Right kidney (tissue), 1 donor: ENCODE data around the gene BEND3.
"Not testable (repeated sequence)": the region's sequence is repeated elsewhere in the genome, so short reads cannot be mapped to it uniquely, and the experiment has no call there.

Experiments used
- DNase-seq: peaks from one replicate; pipeline ENCODE4 v3.0.0-alpha.2; 2016

BEND3 gene

DNA sequence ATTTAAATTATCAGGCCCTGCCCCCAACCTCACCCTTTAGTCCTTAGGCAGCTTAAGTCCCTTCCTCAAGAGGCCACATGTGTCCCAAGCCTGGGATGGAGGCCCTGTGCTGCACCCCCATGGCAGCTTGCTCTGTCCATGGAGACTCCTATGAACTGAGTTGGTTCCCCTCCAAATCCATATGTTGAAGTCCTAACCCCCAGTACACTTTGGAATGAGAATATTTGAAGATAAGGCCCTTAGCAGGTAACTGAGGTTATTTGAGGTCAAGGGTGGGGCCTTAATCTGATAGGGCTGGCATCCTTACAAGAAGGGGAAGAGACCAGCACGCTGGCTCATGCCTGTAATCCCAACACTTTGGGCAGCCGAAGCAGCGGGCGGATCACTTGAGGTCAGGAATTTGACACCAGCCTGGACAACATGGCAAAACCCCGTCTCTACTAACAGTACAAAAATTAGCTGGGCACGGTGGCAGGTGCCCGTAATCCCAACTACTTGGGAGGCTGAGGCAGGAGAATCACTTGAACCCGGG, 6.7 kb upstream of the BEND3 start:
- no peak for DNase-seq

DNA sequence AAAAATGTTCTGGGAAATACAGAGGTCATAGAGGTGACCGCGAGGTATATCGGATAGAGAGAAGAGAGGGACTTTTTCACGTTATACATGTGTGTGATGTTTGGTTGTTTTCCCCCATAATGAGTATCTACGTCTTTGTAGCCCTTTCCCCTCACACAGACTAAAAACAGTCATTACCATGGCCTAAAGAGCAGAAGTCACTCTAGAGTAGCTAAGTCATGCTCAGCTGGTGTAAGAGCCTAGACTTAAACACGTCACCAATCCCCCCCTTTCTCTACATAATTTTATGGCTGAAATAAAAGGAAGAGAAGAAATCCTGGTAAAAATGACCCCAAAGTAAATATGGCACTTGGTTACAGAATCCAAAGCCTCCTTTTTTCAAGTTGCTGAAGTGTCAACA, 6.0 kb upstream of the BEND3 start:
- no peak for DNase-seq

DNA sequence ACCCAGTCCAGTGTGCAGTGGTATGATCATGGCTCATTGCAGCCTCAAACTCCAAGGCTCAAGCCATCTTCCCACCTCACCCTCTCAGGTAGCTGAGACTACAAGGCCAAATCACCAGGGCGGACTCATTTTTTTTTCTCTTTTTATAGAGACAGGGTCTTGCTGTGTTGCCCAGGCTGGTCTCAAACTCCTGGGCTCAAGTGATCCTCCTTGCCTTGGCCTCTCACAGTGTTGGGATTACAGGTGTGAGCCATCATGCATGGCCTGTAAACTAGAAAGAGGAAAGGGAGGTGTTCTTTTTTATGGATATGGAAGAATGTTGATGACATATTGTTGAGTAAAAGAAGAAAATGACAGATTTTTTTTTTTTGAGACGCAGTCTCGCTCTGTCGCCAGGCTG, 5.1 kb upstream of the BEND3 start:
- no peak for DNase-seq

DNA sequence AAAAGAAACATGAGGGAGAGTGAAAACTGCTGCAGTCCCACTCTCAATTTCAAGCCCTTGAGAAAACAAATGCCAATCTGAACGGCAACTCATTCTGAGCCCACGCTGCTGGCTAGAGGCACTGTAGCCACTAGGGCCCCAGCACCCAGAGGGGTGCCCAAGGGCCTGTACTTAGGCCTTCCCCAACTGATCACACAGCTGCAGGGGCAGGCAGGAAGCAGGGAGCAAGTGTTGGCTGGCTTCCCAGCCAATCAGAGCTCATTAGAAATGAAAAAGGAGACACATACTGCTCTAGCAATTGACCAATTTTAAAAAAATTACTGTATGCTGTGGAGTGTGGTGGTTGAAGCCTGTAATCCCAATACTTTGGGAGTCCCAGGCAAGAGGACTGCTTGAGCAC, 3.7 kb upstream of the BEND3 start:
- no peak for DNase-seq

DNA sequence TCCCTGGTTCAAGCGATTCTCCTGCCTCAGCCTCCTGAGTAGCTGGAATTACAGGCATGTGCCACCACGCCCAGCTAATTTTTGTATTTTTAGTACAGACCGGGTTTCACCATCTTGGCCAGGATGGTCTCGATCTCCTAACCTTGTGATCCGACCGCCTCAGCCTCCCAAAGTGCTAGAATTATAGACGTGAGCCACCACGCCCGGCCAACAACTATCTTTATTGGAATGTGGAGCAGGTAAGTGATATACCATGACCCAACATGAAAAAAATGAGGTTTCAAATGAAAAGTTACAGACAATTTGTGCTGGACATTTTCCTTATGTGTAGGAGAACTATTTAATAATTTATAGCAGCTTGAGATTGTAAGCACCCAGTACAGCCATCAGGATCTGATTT, 3.2 kb upstream of the BEND3 start:
- not testable (repeated sequence) for DNase-seq

DNA sequence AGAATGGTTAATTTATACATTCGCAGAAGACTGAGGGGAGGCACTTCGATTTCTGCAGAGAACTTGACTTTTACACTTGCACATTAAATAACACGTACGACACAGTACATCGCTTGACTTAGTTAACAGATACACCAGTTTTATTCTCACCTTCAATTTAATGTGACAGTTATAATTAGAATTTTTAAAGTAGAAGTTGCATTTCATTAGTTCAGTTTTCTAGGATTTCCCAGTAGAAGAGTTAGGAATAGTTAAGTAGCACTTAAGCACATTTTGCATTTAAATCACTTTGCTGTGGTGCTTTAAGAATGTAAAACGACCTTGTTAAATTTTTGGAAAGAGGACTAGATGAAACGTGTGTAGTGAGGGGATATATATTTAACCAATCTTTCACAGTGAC, 1.6 kb upstream of the BEND3 start:
- DNase-seq: no peak

DNA sequence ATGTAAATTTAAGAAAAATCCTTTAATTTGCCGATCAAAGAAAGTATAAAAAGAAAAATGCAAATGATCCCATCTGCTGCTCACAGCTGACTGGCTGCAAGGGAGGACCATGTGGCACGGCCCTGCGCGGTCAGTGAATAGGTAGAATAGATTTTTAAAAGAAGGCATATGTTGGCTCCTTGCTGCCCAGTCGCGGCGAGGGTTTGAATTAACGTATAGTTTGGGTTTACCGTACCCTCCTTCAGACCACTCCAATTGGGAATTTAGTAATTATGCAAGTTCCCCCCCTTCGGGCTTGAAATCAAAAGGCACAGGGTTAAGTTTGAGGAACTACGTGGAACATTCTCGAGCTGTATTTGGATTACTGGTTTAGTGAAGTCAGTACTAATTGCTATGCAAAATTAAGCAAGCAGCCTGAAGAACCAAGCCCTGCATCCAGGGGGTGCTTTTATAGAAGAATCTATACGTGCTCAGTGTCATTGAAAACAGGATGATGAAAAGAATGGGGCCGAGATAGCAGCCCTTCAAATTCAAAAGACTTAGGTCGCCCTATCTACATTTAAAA, 1.1 kb upstream of the BEND3 start:
- DNase-seq: no peak

DNA sequence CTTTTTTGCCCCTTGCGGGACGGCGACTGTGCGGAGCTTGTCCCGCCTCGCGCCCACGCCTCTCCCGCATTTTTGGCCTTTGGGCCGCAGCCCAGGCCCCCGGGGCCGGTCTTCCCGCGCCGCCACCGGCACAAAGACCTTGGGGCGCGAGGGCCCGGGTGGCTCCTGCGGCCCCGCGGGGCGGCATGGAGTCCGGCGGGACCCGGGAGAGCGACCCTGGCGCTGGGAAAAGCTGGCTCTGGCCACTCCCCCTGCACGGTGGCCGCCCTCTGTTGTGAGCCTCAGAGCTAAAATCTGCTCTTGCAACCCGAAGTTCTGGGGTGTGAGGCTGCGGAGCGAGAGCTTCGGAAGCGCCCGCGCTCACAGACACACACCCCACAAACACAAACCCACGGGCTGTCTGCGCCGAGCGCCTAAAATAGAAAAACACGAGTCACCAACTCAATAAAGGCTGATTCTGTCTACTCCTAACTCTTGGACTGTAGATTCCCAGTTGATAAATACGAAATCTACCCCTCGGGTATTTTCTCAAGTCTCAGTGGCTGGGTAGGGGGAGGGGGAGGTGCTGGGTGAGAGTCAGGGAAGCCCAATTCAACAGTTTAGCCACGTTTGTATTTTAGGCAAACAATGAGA, 496 bp upstream of the BEND3 start:
- DNase-seq: peak; percentile 90

DNA sequence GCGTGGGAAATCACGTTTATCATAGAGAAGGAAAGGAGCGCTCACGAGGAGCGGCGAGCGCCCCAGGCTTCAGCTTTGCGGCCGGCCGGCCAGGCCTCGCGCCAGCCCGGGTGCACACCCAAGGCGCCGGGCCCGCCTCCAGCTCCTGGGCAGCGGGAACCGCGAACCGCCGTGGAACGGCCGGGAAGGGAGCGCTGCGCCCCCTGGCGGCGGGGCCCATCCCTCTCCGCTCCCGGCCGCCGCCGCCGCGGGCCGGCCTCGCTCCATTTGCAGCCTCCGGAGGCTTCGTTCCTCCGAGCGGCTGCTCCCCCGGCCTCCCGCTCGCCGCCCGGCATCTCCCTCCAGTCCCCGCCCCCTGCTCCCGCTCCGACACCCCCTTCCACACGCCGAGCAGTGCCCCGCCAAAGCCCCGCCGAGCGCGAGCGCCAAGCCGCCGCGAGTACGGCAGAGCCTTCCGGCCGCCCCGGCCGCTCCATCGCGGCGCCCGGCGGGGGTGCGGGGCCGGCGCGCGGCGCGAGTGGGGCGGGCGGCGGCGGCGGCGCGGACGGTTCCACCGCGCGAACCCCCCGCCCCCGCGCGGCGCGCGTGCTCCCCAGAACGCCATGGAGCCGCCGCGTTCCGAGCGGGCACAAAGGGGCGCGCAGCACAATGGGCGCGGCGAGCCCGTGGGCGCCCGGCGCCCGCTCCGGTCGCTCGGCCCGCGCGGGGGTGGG, 946 bp downstream of the BEND3 start:
- DNase-seq: peak; percentile 89

DNA sequence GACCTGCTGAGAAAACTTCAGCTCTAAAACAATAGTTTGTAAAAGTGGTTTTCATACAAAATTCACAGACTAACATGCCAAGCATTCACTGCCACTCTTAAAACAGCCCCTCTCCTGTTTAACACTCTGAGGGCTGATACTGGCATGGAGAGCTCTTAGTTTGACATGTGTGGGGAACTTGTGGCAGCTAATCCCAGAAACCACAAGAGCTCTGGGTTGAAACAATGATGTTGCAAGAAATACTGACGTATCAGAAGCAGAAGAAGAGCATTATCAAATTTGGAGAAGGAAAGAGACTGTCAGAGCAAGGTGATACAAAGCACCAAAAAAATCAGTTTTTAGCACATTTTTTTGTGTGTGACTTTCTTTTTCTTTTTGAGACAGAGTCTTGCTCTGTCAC, 5.1 kb downstream of the BEND3 start:
- no peak for DNase-seq

DNA sequence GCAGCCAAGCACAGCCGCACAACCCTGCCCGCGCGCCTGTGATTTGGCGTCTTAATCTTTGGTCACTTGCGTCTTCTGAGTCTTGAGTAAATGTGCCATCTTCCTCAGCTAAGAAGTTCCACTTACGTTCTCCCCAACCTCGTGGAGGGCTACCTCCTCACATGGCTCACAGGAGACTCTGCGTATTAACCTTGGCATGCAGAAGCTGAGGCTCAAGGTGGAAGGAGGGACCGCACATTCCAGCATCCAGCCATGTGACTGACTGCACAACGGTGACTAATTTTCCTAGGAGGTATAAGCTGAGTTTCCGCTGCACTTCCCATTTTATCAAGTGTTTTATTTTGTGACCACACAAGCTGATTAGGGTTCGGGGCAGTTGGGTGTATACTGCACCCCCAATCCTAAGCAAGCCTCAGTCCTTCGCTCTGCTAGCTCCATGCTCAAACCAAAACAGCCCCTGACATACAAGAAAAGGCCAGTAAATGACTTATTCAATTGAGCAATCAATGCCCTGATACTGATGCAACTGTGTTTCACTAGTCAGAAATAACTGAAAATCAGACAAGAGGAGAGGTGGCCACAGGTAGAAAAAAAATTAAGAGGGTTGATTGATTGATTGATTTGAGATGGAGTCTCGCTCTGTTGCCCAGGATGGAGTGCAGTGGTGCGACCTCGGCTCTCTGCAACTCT, 7.0 kb downstream of the BEND3 start:
- DNase-seq: no peak

DNA sequence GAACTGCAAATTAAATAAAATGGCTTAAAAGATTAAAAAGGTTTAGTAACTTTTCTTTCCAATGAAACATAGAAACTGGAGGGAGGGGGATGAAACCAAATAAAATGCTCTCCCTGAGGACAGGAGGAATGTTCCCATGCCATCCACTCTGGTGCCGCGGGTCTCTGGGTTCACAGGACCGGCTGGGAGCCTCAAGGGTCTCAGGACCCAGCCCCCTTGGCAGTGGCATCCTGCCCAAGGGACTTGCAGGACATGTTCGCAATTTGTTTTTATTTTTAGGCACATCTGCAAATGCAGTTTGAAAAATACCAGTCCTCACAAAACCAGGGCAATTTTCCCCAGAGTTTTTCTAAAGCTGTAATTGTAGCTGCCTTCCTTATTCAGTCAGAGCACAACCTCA, 7.5 kb downstream of the BEND3 start:
- DNase-seq: no peak

DNA sequence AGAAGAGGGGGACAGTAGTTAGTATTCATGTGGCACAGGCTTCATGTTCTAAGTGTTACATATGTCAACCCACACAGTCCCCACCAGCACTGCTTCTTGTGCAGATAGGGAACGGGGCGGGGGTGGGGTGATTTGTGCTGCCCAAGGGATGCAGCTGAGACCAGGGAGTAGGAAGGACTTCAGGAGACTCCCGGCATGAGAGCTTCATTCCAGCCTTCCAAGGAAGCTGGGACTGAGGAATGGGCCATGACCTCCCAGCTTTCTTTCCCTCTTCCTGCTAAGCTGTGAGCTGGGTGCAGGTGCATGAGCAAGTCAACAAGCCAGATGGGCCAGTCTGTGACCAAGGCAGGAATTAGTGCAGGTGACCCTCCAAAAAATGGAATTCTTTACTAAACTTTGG, 9.2 kb downstream of the BEND3 start:
- DNase-seq: no peak

DNA sequence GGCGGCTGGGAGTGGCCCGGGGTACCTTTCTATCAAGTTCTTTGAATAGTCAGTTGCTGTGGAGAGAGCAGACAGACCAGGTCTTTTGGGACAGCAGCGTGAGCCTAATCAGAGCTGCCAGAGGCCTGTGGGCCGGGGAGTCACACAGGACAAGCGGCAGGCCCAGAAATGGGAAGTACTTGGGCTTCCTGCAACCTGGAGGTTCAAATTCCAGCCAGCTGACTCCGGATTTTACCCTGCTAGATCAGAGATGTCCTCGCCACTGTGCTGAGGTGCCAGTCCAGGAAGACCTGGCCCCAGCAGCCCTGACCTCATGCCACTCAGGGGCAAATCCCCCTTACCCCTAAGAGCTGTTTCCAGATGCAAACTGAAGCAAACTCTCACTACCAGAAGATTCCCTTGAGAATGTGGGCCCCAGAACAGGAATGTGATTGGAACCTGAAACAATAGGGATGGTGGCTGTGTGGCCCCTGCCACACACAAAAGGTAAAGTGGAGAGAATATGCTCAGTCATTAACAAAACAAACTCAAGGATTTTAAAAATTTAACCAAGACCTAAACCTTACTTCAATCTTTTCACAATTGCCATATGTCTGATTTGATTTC, 9.7 kb downstream of the BEND3 start:
- DNase-seq: no peak

DNA sequence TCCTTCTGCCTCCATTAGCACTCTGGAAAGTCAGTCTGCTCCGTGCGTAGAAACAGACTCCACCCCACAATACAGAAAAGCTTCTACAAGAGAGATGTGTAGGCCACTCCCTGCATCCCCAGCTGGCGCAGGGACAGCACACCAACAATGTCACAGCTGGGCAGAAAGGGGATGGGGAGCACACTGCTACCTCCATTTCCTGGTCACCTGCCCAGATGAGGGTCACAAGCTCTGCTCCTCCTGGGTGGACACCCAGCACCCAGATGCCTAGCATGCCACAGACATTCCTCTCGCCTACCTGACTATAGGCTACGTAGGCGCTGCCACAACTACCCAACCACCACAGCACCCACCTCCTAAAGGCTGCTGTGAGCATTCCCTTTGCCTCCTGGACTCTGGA, 12.2 kb downstream of the BEND3 start:
- no peak for DNase-seq

DNA sequence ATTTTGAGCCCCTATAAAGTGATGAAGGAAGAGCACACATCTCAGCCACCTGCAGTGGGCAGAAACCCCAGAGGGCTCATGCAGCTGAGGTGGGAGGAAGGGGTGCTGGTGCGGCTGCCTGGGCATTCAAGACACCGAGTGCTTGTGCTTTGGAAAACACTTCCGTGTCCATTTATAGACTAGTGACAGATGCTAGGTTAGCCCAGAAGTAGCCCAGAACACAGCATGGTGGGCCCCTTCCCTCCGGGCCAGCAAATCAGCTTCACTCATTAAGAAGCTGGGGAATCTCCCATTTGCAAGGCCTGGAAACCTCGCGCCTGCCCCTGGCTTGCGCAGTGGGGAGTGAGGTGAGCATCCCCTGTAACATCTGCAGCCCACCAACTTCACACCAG, 12.9 kb downstream of the BEND3 start:
- no peak for DNase-seq

DNA sequence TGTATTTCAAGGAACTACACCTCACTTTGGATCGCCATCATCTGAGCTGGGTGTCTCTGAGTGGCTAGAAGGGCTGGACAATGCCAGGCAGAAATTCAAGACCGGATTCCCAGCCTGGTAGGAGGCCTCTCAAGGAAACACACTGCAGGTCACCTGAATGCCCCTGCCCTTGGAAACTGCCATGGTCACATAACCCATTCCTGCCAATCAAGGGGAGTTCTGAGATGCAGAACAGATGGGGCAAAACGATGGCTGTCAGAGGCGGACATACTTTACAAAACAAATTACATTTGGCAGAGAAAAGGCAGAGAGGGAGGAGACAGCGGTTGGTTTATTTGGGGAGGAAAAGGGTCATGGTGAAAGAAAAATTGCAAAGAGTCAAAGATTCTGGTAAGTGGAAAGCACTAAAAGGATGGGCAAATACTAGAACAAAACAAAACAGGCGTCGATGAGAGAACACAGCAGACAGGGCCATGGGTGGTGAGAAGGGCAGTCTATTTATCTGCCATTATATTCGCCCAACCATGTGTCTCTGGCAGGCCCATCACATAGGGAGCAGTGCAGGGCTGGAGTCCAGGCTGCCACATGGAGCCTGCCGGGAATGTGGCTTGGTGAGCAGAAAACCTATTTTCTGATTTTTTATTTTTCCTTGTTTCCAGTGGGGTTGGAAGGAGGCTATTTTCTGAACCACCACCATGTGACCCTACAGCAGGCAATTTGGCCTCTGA, 13.5 kb downstream of the BEND3 start:
- no peak for DNase-seq

DNA sequence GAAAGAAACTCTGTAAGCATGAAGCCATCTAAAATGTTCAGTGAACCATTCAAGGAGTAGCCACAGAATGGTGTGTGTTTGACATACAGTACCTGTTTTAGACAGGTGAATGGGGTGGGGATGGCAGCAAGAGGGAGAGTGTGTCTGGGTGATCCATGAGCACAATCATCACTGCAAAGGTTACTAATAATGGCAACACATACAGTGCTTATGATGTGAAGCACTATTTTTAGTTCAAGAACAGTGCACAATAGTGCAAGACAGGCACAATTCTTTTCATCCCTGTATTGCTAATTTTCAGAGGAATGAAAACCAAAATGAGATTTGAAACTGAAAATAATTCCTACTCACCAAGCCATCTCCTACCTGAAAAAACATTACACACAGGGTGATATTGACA, 14.1 kb downstream of the BEND3 start:
- no peak for DNase-seq

DNA sequence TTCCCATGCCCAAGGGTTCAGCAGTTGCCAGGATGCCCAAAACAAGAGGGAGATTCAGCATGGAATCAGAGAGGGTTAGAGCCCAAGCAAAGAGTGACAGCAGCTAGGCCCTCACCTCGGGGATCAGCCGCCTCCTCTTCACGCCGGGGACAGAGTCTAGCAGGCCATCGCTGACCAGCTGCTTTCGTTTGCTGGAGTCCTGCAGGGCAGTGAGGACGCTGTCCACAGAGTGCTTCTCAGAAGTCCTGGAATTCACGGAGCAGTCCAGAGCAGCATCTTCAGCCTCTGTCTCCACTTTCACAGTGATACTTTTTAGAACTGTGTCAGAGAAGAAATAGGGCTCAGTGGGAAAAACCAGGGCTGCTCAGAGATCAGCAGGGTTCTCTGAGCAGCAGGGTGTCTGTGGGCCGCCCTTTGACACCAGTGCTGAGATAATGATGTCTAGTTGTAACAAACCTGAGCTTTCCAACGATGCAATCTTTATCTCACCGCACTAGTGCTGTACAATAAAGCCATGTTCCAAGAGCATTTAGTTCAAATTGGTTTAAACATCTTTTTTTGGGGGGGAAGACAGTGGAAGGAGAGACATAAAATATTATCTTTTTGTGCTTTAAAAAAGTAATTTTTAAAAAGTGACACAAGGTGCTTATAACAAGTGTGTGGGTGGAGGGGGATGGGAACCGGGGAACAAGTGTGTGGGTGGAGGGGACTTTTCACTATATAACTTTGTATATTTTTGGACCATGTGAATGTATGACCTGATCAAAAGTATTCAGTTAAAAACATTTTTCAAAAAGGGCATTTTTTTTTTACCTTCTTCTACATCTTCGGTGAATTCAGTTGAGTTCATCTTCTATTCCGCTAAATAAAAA, 16.6 kb downstream of the BEND3 start:
- no peak for DNase-seq

DNA sequence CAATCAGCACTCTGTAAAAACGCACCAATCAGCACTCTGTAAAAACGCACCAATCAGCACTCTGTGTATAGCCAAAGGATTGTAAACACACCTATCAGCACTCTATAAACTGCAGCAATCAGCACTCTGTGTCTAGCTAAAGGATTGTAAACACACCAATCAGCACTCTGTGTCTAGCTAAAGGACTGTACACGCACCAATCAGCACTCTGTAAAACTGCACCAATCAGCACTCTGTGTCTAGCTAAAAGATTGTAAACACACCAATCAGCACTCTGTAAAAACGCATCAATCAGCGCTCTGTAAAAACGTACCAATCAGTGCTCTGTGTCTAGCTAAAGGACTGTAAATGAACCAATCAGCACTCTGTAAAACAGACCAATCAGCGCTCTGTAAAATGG, 30.9 kb downstream of the BEND3 start:
- not testable (repeated sequence) for DNase-seq

DNA sequence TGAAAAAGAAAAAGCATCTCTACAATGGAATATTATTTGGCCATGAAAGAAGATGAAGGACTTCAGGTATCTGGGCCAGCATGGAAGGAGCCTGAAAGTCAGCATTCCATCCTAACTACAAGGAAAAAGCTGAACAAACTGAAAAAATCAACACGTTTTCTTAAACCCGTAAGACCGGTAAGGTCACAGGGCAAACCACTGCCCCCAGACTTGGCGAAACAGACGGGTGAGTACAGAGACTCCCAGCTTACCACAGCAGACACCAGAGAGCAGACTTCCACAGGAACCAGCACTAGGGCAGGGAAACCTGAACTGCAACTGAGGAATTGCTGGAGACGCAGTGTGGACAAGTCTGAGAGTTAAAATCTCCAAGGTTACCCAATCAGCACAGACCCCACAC, 31.4 kb downstream of the BEND3 start:
- DNase-seq: no peak
